Right lobe of liver (tissue), 4 donors: ENCODE measurements around the gene PLEKHA5.

ENCODE experiments used
- CTCF ChIP-seq, 4 donors: fragments of 200-600 bp in 3 of 4; fragments of 450-650 bp in 1 of 4; IDR thresholded peaks; one replicate each; pipeline versions ENCODE4 v1.5.1 to v1.8.0; 2016 to 2022; ENCODE audit warnings: antibody characterized with exemption in 4 of 4, mild to moderate bottlenecking in 2 of 4
- POLR2A ChIP-seq: fragments of 450-650 bp; IDR thresholded peaks from one replicate; pipeline ENCODE4 v1.6.1; 2017; ENCODE audit warnings: antibody characterized with exemption, mild to moderate bottlenecking
- donor health status: DM: no; HTN: no; CAD: no.
- donor health status: DM: no; HTN: no; CAD: no.
- donor health status: DM: no; HTN: yes; CAD: no.

GRCh38 chr12:19155981-19156734, 26.6 kb downstream of the PLEKHA5 start:
- TF ChIP-seq CTCF (IDR thresholded peaks at IDR 0.05): no peak
- no peak for TF ChIP-seq POLR2A
